Subcutaneous adipose tissue (tissue), 4 donors: ENCODE data around the gene ZBTB4. TPM values are rescaled to one million over a fixed set of nuclear protein-coding genes. Genes with fewer than 3 reads are reported as not detected.

Experiments used
- CTCF ChIP-seq: fragments of 450-650 bp; IDR thresholded peaks from one replicate; pipeline ENCODE4 v1.5.1; 2016; ENCODE audit warnings: low read depth, mild to moderate bottlenecking, control low read depth, antibody characterized with exemption, moderate library complexity
- total RNA-seq, 4 donors: library from RNA; depleted of rRNA; stranded (reverse); fragments of >200 nt; gene quantifications; one replicate each; pipeline ENCODE4 v1.1.0, GENCODE V29; 2016

The ZBTB4 gene
- total RNA-seq, 4 donors from 2014 or later: 34.2 to 58.0 (median 39.3) TPM

- no peak for TF ChIP-seq CTCF
Measured at GRCh38 chr17:7448461-7448860, 31.0 kb downstream of the ZBTB4 start.

GRCh38 chr17:7445619-7445968, 33.8 kb downstream of the ZBTB4 start:
- TF ChIP-seq CTCF: no peak

- TF ChIP-seq CTCF: no peak
Measured at GRCh38 chr17:7444682-7445618, 34.5 kb downstream of the ZBTB4 start, which contains the start of gene CHRNB1. Gene CHRNB1, plus strand, starts transcription at chr17:7445061. Its CDS starts 67 bp downstream, at chr17:7445128.

GRCh38 chr17:7443499-7444485, 35.6 kb downstream of the ZBTB4 start:
- no peak for TF ChIP-seq CTCF

GRCh38 chr17:7442142-7442541, 37.3 kb downstream of the ZBTB4 start:
- TF ChIP-seq CTCF: no peak

- TF ChIP-seq CTCF: no peak
Measured at GRCh38 chr17:7441266-7441665, 38.2 kb downstream of the ZBTB4 start.

GRCh38 chr17:7440834-7441195, 38.6 kb downstream of the ZBTB4 start:
- no peak for TF ChIP-seq CTCF
